HG03025 (cell line): ENCODE results near the gene PCYOX1L.

ENCODE experiments used
- ATAC-seq: cut with Tn5 transposase; IDR thresholded peaks from one replicate; pipeline ENCODE4 v1.9.1; 2021; ENCODE audit warnings: mild to moderate bottlenecking, moderate library complexity; ENCODE audit not compliant: unreplicated experiment, low FRiP score

The PCYOX1L gene, protein sequence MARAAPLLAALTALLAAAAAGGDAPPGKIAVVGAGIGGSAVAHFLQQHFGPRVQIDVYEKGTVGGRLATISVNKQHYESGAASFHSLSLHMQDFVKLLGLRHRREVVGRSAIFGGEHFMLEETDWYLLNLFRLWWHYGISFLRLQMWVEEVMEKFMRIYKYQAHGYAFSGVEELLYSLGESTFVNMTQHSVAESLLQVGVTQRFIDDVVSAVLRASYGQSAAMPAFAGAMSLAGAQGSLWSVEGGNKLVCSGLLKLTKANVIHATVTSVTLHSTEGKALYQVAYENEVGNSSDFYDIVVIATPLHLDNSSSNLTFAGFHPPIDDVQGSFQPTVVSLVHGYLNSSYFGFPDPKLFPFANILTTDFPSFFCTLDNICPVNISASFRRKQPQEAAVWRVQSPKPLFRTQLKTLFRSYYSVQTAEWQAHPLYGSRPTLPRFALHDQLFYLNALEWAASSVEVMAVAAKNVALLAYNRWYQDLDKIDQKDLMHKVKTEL

DNA sequence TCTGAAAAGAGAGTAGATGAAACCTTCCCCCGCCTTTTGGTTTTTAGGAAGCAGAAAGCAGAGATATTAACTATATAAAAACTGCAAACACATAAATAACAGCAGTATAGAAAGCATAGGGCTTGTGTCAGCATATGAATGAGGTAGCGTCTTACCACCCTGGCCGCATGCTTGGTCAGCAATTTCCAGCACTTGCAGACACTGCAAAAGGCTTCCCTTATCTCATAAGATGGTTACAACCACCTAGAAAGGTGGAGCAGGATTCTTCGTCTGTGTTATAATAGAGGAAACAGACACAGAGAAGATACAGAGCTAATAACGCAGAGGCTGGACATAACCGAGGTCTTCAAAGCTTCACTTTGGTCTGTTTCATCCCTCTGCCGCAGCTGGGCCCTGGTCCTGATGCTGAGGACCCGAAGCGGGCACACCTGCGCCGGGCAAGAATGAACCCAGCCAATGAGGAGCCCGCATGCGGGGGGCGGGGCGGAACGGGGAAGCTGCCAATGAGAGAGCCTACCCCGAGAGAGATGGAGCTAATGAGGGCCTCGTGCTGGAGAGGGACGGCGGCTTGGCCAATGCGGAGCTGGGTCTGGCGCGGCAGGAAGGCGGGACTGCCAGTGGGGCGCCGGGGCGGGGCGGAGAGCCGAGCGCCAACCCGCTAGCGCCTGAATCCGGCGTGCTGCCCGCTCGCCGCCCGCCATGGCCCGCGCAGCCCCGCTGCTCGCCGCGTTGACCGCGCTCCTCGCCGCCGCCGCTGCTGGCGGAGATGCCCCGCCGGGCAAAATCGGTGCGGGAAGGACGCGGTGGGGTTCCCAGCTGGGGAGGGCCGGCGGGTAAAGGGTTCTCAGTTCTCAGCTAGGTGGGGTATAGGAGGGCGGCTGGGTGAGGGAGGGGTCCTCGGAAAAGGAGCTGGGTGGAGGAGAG is at the start of gene PCYOX1L:
Gene PCYOX1L, plus strand, starts transcription at position 677 of the 924 bp plus-strand sequence. Its CDS starts 23 bp downstream, at position 700.
- ATAC-seq: peak; percentile 100

DNA sequence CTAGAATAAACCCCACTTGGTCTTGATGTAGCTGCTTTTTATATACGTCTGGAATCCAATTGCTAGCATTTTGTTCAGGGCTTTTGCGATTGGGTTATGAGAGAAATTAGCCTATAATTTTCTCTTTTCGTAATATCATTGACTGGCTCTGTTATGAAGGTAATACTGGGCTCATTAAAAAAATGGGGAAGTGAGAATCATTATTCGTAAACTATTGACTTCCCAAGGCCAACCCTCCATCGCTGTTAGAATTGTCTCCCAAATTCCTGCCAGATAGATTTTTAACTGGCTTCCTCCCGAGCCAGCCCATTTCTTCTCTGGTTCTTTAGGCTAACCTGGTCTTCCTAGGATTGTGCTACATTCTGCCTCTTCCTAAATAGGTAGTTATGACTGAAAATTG is 48.5 kb upstream of the PCYOX1L start:
- no peak for ATAC-seq

DNA sequence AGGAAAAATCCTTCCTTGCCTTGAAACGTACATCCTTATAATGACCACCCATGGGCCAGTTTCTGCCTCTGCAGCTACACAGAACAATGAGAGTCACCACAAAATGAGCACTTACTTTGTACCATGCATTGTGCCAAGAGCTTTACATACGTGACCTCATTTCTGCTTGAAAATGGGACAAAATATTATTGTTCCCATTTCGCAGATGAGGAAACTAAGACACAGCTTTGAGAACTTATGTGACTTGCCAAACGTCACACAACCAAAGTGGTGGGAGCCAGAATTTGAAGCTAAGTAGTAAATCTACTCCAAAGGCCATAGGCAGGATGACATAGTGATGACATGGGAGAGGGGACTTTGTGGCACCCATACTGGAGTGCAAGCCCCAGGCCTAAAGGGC is 47.4 kb upstream of the PCYOX1L start:
- ATAC-seq: no peak

DNA sequence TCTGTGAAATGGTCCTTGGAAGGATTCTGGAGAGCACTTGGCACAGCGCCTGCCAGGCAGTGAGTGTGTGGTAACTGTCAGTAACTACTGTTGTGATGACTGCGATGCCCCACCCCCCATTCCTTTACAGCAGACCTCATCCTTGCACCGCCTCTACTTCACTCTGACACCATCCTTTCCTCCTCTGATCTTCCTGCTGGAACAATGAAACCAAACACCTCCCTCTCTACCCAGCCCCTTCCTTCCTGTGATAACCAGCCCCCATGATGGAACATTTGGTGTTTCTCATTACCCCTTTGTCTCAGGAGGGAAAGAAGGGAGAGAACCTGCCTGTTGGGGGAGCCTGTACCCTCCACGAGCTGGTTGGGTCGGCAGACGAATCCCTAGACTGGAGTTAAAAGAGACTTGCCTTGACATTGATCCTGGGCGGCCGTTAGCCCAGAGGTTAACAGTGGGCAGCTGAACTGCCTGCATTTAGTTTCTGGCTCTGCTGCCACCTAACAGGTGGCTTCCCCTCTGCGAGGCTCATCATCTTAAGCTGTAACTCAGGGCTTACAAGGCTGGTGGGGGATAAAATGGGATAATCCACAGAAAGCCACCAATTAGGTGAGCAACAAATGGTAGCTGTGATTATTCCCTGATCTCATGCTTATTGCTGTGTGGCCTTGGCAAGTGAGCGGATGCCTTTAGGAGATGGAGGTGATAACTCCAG is 46.7 kb upstream of the PCYOX1L start:
- ATAC-seq: no peak

DNA sequence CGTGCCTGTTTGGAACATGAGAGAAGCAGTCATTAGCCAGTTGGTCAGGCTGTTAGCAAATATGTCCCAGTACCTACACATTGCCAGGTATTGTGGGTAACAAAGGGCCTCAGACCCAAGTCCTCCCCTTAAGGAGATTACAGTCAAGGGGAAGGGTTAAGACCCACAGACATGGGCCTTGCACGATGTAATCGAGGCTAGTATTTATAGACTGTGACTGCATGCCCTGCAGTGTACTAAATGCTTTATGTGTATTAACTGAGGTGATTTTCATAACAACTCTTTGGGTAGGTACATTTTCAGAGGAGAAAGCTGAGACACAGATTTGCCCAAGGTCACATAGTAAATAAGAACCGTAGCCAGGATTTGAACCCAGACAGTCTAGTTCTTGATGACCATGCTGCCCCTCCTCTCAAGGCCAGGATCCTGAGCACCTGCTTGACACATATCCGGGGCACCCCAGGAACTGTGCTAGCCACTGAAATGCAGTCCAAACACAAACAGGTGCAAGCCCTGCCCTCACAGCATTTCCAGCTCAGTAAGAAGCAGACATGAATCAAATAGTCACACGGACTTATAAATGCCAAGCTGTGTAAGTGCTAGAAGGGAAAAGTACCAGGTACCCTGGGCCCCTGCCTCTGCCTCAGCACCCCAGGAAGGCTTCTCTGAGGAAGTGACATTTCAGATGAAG is 44.5 kb upstream of the PCYOX1L start:
- ATAC-seq: no peak

DNA sequence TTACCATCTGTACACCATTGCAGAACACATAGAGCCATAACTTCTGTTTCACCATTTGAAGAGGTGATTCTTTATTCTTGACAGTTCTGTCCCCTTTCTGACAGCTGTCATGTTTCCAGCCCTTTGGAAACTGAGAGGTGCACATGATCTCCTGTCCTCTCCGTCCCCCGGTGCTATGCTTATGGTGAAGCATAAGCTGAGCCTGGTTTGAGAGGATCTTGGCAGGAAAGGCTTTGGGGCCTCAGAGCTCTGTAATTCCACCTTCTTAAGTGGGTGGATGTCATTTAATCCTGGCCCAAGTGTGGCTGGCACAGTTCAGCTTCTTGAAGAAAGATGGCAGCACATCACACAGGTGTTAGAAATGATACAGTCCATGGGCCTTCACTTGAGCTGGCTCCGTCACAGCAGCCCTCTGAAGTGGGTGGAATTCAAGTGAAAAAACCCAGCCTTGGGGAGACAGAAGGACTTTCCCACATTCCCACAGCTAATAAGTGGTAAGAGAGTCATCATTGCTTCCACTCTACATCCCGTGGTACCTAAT is 43.2 kb upstream of the PCYOX1L start:
- no peak for ATAC-seq

DNA sequence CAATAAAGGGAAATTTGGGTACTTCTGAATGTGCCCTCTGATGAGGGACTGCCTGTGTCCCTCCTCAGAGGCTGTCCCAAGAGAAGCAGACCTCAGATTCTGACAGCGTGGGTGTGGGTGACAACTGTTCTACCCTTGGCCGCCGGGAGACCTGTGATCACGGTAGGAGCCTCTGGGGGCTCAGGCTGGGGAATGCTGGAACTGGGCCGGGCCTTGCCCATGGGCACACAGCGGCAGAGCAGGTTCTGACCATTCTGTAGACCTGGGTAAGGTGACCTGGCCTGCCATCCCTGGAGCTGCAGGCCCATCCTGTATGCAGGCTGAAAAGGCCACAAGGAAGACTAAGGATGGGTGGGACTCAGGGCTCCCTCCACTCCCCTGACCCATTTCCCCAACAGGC is 42.1 kb upstream of the PCYOX1L start:
- ATAC-seq: no peak

DNA sequence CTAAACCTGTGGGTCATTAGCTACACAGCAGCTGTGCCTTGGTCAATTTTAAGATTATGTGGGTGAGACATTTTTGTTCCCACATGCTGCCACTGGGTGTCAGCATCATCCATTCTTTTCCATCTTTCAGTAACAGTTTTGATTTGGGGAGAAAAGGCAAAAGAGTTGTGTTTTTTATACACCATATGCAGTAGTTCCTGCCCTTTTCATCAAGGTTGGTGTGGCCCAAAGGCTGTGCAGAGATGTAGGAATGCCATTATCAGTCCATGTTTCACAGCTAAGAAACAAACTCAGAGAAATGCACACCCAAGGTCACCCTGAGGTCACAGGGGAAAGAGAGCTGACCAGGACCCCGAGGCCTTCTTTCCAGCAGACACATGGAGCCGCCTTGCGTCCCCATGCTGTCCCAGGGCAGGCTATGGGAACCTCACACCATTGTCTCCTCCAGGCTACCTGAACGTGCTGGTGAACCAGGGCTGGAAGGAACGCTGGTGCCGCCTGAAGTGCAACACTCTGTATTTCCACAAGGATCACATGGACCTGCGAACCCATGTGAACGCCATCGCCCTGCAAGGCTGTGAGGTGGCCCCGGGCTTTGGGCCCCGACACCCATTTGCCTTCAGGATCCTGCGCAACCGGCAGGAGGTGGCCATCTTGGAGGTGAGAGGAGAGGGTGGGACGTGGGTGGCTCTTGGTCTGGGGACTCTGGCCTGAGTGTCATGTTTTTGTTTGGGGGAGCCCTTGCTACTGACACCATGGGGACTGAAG is 40.4 kb upstream of the PCYOX1L start:
- no peak for ATAC-seq

DNA sequence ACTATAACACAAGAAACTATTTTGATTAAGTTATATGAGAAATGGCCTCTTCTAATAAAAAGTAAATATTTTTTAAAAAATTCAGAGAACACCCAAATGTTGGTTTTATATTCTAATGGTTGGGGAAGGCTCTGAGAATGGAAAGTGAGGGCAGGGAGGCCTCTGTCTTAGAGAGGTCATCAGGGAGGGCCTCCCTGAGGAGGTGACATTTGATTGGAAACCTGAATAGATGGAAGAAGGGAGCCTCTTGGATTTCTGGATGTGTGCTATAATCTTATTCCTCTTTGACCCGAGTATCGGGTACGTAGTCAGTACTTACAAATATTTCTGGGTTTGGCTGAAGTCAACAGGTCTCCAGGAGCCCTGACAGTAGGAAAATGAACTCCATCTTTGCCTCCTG is 38.7 kb upstream of the PCYOX1L start:
- no peak for ATAC-seq

DNA sequence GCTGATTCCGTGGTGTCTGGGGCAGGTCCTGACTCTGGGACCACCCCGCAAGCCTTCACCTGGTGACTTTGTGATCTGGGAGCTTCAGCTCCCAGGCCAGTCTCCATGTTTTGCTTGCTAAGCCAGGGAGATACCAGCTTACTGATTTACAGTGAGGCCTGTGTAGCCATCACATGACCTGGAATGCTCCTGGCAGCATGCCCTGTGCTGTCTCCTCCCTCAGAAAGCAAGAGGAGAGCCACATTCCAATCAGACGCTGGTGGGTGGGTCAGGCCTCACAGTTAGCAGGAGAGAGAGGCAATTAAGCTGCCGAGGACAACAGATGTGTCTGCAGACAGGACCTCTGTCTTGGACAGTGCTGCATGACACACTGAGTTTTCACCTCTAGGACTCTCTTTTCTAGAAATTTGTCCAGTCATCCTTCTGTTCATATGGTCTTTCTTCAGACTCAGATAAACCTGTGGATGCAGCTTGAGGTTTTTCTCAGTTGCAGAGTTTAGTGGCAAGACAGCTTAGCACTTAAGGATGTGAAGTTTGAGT is 37.0 kb upstream of the PCYOX1L start:
- ATAC-seq: no peak

DNA sequence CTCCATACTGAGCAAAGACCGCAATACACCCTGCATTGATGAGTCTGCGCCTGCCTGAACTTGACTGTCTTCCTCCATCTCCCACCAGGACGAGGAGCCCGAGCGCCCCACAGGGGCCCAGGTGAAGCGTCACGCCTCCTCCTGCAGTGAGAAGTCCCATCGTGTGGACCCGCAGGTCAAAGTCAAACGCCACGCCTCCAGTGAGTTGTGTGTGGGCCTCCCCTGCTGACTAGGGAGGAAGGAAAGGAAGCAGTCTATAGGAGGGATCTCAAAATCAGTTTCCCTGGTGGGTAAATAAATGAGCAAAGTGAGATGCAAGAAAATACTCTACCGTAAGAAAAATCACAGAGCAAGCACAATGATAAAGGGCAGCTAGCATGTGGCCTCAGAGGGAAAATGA is 35.3 kb upstream of the PCYOX1L start:
- ATAC-seq: no peak

DNA sequence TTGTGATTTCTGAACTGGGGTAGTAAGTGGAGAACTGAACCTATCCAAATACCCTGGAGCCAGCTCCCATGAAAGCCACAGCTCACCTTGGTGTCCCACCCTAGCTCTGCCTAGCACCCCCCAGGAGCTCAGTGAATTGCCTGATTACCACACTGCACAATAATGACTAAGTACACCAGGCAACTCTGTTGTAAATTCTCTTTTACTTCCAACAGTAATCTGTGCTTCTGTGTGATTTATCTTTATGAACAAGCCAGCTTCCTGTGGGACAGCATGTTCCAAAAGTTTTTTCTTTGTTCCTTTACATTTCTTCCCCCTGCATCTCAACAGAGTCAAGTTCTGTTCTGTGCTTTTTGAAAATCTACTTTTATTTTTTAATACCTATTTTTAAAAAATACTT is 34.6 kb upstream of the PCYOX1L start:
- ATAC-seq: no peak

DNA sequence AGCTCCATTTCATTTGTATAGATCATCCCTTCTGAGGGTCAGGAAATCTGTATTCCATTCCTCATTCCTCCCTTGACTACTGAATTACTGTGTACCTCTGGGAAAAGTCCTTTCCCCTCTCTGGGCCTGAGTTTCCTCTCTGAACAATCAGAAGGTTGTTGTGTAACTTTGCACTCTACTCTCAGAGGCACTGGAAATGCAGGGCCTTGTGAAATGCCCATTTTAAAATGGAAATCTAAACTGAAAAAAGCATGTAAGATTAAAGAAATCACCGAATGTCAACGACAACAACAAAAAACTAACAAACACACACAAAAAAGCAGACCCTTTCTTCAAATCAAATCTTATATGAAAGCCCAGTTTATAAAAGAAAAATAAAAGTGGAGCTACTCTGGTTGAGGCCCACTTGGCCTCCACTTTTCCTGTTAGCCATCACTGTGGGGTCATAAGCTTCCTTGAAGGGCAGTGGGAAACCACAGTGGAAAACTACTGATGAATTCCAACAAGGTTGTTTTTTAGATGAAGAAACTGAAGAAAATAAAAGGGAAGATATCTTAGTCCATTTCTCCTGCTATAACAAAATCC is 34.1 kb upstream of the PCYOX1L start:
- no peak for ATAC-seq

DNA sequence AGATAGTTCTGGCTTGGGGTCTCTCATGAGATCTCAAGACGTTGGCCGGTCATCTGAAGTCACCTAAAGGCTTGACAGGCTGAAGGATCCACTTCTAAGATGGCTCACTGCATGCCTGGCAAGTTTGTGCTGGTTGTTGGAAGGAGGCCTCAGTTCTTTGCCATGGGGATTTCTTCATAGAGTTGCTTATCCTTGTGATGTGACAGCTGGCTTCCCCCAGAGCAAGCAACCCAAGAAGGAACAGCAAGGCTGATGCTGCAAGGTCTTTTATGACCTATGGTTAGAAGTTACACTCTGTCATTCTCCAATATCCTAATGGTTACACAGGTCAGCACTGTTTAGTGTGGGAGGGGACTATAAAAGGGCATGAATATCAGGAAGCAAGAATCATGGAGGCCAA is 33.2 kb upstream of the PCYOX1L start:
- no peak for ATAC-seq

DNA sequence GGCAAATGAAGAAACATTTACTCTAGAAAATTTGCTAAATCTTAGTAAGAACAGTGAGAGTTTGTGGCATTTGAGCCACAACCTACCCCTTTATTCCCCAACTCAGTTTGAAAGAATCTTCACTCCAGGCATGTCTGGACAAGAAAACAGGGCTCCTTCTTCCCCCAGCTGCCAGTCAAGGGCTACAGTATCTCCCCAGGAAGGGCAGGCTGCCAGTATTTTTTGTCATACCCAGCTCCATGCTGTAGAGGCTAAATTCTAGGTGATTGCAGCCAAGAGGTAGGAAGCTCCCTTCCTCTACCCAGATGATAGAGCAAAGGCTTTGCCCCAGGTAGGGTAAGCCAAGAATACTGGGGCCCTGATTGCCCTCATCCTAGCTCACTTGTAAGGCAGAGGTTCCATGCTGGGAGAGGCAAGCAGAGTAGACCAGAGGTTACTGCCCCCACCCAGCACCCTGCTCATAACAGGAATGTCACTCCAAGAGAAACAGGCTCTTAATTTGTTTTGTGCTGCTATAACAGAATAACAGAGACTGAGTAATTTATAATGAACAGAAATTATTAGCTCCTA is 32.6 kb upstream of the PCYOX1L start:
- ATAC-seq: no peak

DNA sequence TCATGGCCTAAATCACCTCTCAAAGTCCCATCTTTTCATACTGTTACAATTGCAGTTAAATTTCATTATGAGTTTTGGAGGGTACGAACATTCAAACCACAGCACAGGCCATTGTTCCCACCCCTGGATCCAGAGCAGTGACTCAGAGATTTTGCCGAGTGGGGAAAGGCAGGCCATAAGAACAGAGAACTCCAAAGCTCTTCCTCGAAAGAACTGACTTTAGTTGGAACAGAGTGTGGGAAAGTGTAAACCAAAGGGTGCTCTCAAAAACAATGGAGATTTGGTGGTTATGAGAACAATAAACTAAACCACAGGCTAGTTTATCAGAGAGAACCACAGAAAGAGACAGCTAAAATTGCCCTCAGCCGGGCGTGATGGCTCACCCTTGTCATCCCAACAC is 32.0 kb upstream of the PCYOX1L start:
- ATAC-seq: no peak

DNA sequence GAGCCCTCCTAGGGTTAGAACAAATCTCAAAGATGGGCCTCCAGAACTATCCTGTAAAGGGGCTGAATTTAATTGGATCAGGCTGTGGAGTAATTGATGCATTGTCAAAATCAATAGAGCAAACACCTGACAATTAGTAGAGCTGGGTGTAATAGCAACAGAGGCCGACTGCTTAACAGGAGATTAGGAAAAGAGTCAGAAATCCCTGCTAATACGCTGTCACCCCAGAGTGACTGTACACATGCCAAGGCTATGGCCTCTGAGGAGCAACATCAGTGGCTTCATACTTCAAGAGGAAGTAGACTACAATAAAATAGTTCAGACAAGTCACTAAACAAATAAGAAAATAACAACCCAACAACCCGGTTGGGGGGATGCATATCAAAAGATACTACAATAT is 31.2 kb upstream of the PCYOX1L start:
- ATAC-seq: no peak

DNA sequence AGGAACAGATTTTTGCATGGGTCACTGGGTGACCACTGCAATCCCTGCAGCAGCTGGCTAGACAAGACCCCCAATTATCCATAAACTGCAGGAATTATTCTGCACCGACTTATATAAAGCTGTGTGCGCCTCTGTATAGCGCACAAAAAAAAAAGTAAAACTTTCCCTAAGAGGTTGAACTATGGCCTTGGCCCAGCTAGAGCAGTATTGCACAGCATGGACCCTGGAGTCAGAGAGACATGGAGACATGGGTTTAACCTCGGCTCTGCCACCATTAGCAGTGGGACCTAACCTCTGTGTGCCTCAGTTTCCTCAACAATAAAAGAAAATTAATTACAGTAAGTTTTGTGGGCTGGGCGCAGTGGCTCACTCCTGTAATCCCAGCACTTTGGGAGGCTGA is 29.7 kb upstream of the PCYOX1L start:
- ATAC-seq: no peak
